GM12872 (cell line): ENCODE results near the gene B3GALNT1.

Experiments used
- CTCF ChIP-seq: IDR thresholded peaks from 3 replicates; pipeline ENCODE4 v1.5.1; 2011; ENCODE audit warnings: low read depth, mild to moderate bottlenecking, low read length, moderate library complexity; ENCODE audit not compliant: insufficient read depth

The B3GALNT1 gene

DNA sequence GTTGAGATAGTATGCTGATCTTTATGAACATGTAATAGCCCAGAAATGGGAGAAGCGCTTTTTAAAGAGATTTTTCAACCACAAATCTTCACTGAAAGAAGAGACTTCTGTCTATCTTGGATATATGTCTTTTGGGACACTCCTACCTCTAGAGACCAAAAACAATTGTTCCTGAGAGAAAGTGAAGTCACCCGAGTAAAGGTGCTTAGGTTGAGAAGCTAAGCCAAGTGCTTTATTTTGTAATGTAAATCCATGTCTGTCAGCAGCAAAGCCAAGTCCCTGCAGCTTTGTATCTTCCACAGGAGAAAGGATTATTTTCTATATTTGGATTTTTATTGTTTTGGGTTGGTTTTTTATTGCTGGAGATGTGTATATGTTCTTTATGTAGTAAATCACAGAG is 32.1 kb upstream of the B3GALNT1 start:
- no peak for TF ChIP-seq CTCF

DNA sequence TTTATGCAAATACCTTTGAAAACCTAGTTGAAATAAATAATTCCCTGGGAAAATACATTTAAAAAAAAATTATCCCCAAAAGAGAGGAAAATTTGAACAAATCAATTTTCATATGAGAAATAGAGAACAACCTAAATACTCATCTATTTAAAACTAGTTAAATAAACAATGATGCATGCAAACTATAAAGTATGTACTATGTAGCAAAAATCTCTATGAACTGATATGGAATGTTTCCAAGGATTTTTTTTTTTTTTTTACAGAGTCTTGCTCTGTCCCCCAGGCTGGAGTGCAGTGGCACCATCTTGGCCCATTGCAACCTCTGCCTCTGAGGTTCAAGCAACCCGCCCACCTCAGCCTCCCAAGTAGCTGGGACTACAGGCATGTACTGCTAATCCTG is 27.2 kb upstream of the B3GALNT1 start:
- no peak for TF ChIP-seq CTCF

GRCh38 chr3:161126495-161126894 is 21.3 kb upstream of the B3GALNT1 start:
- TF ChIP-seq CTCF, result no peak

DNA sequence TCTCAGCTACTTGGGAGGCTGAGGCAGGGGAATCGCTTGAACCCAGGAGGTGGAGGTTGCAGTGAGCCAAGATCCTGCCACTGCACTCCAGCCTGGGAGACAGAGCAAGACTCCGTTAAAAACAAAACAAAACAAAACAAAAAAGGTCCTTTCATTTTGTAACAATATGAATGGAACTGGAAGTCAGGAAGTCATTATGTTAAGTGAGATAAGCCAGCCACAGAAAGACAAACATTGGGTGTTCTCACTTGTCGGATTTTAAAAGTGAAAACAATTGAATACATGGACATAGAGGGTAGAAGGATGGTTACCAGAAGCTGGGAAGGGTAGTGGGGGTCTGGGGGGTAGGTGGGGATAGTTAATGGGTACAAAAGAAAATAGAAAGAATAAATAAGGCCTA is 12.5 kb upstream of the B3GALNT1 start:
- TF ChIP-seq CTCF, result no peak

GRCh38 chr3:161108840-161109239 is 3.7 kb upstream of the B3GALNT1 start:
- no peak for TF ChIP-seq CTCF

DNA sequence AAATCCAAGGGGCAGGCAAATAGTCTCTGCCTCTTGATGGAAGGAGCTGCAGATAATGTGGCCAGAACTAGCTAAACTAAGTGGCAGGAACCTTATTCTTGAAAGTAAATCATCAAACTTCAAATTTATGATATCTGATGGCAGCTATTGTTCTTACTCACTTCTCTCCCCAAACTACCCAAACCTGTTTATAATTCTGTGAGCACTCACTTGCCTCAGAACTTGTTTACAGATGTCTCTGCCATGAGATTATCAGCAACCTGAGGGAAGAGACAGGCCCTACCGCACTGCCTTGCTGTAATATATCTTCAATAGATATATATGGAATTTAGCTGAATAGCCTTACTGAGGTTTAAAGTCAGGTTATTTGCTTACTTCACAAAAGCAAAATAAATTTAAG is 2.2 kb upstream of the B3GALNT1 start:
- no peak for TF ChIP-seq CTCF

DNA sequence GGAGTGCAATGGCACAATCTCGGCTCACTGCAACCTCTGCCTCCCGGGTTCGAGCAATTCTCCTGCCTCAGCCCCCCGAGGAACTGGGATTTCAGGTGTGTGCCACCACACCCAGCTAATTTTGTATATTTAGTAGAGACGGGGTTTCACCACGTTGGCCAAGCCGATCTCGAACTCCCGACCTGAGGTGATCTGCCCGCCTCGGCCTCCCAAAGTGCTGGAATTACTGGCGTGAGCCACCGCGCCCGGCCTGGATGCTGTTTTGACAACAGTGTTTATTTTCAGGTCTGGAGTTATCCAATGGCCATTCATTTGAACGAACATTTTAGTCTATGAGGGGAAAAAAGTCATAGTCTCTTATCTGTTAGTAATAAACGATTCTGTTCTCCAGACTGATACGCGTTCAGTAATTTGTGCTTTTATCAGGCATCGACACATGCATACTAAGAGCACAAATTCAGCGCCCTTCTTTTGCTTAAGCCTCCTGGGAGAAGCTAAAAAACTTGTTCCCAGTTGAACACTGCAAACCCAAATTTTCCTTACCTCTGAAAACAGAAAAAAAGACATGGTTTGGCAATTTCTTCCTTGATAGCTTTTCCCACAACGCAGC is 1.3 kb downstream of the B3GALNT1 start:
- TF ChIP-seq CTCF, result no peak
